ENCODE measurements around the gene P3H2.

GRCh38 chr3:190018460-190018859 is 102.2 kb downstream of the P3H2 start:
- TF ChIP-seq, protein P1, sequence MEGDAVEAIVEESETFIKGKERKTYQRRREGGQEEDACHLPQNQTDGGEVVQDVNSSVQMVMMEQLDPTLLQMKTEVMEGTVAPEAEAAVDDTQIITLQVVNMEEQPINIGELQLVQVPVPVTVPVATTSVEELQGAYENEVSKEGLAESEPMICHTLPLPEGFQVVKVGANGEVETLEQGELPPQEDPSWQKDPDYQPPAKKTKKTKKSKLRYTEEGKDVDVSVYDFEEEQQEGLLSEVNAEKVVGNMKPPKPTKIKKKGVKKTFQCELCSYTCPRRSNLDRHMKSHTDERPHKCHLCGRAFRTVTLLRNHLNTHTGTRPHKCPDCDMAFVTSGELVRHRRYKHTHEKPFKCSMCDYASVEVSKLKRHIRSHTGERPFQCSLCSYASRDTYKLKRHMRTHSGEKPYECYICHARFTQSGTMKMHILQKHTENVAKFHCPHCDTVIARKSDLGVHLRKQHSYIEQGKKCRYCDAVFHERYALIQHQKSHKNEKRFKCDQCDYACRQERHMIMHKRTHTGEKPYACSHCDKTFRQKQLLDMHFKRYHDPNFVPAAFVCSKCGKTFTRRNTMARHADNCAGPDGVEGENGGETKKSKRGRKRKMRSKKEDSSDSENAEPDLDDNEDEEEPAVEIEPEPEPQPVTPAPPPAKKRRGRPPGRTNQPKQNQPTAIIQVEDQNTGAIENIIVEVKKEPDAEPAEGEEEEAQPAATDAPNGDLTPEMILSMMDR (conservative IDR thresholded peaks at IDR 0.05) = no peak
- no peak for TF ChIP-seq EZH2 (IDR thresholded peaks at IDR 0.05; ENCODE audit: low read depth)
